Mesenchymal stem cell (in vitro differentiated cells and primary cell): ENCODE data around the gene ATP9A.
A peak's percentile ranks its signal among the peaks of the same experiment; 100 is the strongest.

ENCODE experiments used
- DNase-seq: peaks from one replicate; pipeline ENCODE4 v3.0.0-alpha.2; 2013
- H2AFZ ChIP-seq: one replicate; pipeline ENCODE4 v1.6.1; 2013; ENCODE audit warnings: low read depth, mild to moderate bottlenecking, control low read depth, inconsistent platforms, low read length, moderate library complexity
- H2AK5ac ChIP-seq: 2 replicates; pipeline ENCODE4 v1.6.1; 2013; ENCODE audit warnings: low read length, moderate library complexity, mild to moderate bottlenecking, inconsistent platforms; ENCODE audit not compliant: severe bottlenecking
- H2BK120ac ChIP-seq: one replicate; pipeline ENCODE4 v1.6.1; 2013; ENCODE audit warnings: low read depth, mild to moderate bottlenecking, inconsistent platforms, low read length, moderate library complexity
- H2BK12ac ChIP-seq, 2 experiments: one replicate each; pipeline ENCODE4 v1.6.1; 2013; ENCODE audit warnings: inconsistent platforms in 2 of 2, low read length in 2 of 2, mild to moderate bottlenecking in 2 of 2, moderate library complexity in 2 of 2, control low read depth in 1 of 2
- H2BK15ac ChIP-seq: one replicate; pipeline ENCODE4 v1.6.1; 2013; ENCODE audit warnings: mild to moderate bottlenecking, low read depth, inconsistent platforms; ENCODE audit not compliant: poor library complexity, severe bottlenecking
- H2BK5ac ChIP-seq: 2 replicates; pipeline ENCODE4 v1.6.1; 2013; ENCODE audit warnings: low read depth, mild to moderate bottlenecking, low read length, control low read depth, inconsistent platforms; ENCODE audit not compliant: poor library complexity, severe bottlenecking
- H3K14ac ChIP-seq, 2 experiments: one replicate each; pipeline ENCODE4 v1.6.1; 2013; ENCODE audit warnings: inconsistent platforms in 2 of 2, low read length in 2 of 2, control low read depth in 1 of 2, mild to moderate bottlenecking in 1 of 2, moderate library complexity in 1 of 2
- H3K18ac ChIP-seq, 2 experiments: one replicate each; pipeline ENCODE4 v1.6.1; 2013; ENCODE audit warnings: inconsistent platforms in 2 of 2, low read length in 2 of 2, control low read depth in 1 of 2, low read depth in 1 of 2, mild to moderate bottlenecking in 1 of 2
- H3K23ac ChIP-seq, 2 experiments: one replicate each; pipeline ENCODE4 v1.6.1; 2013; ENCODE audit warnings: inconsistent platforms in 2 of 2, low read length in 2 of 2, mild to moderate bottlenecking in 2 of 2, moderate library complexity in 2 of 2, control low read depth in 1 of 2
- H3K27ac ChIP-seq: 2 replicates; pipeline ENCODE4 v1.5.1; 2013; ENCODE audit warnings: mild to moderate bottlenecking, moderate library complexity, low read length, control low read depth, inconsistent platforms; ENCODE audit not compliant: poor library complexity, severe bottlenecking
- H3K27me3 ChIP-seq, 2 experiments: 2 replicates each; pipeline versions ENCODE4 v1.6.1 to v1.7.0; 2013; ENCODE audit warnings: low read length in 2 of 2, mild to moderate bottlenecking in 2 of 2, moderate library complexity in 2 of 2, control low read depth in 1 of 2, inconsistent platforms in 1 of 2; ENCODE audit not compliant: control insufficient read depth in 1 of 2, insufficient read depth in 1 of 2
- H3K36me3 ChIP-seq, 2 experiments: 2 replicates each; pipeline versions ENCODE4 v1.6.1 to v1.7.0; 2013; ENCODE audit warnings: low read length in 2 of 2, control low read depth in 1 of 2, inconsistent platforms in 1 of 2, low read depth in 1 of 2, mild to moderate bottlenecking in 1 of 2; ENCODE audit not compliant: insufficient read depth in 2 of 2, control insufficient read depth in 1 of 2
- H3K4ac ChIP-seq, 2 experiments: one replicate each; pipeline ENCODE4 v1.6.1; 2013; ENCODE audit warnings: inconsistent platforms in 2 of 2, low read length in 2 of 2, mild to moderate bottlenecking in 2 of 2, moderate library complexity in 2 of 2, control low read depth in 1 of 2, low read depth in 1 of 2
- H3K4me1 ChIP-seq: 2 replicates; pipeline ENCODE4 v1.6.1; 2013; ENCODE audit warnings: low read depth, low read length, control low read depth; ENCODE audit not compliant: control insufficient read depth, insufficient read depth
- H3K4me2 ChIP-seq: 2 replicates; pipeline ENCODE4 v1.6.1; 2013; ENCODE audit warnings: low read length, mild to moderate bottlenecking, inconsistent platforms; ENCODE audit not compliant: poor library complexity, severe bottlenecking
- H3K4me3 ChIP-seq, 2 experiments: 2 replicates each; pipeline versions ENCODE4 v1.5.1 to v1.7.0; 2013; ENCODE audit warnings: low read length in 2 of 2, mild to moderate bottlenecking in 2 of 2, control low read depth in 1 of 2, low read depth in 1 of 2; ENCODE audit not compliant: insufficient read depth in 1 of 2
- H3K79me1 ChIP-seq: replicated peaks from 2 replicates; pipeline ENCODE4 v1.6.1; 2013; ENCODE audit warnings: mild to moderate bottlenecking, control low read depth, low read length, inconsistent platforms; ENCODE audit not compliant: poor library complexity, severe bottlenecking
- H3K9ac ChIP-seq: 2 replicates; pipeline ENCODE4 v1.7.0; 2013; ENCODE audit warnings: mild to moderate bottlenecking, low read length, moderate library complexity
- H3K9me3 ChIP-seq: 2 replicates; pipeline ENCODE4 v1.7.0; 2013; ENCODE audit warnings: mild to moderate bottlenecking, low read length; ENCODE audit not compliant: control insufficient read depth
- H4K8ac ChIP-seq: one replicate; pipeline ENCODE4 v1.6.1; 2013; ENCODE audit warnings: inconsistent platforms, mild to moderate bottlenecking, low read length, moderate library complexity
- H4K91ac ChIP-seq: one replicate; pipeline ENCODE4 v1.6.1; 2013; ENCODE audit warnings: mild to moderate bottlenecking, low read length, inconsistent platforms
- WGBS: methylation state at CpG from one replicate; pipeline ENCODE4 v1.1.7; 2013; ENCODE audit warnings: mixed read lengths; 5-methylcytosine and 5-hydroxymethylcytosine counted together

The ATP9A gene

GRCh38 chr20:51680067-51680749, 88.0 kb downstream of the ATP9A start:
- H2BK120ac ChIP-seq, result no peak overlapping the region
- H2BK5ac ChIP-seq, result no peak overlapping the region
- no peak overlapping the region for H3K18ac ChIP-seq
- DNase-seq, result no peak
- H2AFZ ChIP-seq, result no peak overlapping the region
- H3K9me3 ChIP-seq, result no peaks in the 10 kb centered on the region
- no peak overlapping the region for H4K91ac ChIP-seq
- peaks cover 18 to 43% of the 10 kb centered on the region in 2 experiments for H3K36me3 ChIP-seq
- H3K23ac ChIP-seq, result no peak overlapping the region
- H4K8ac ChIP-seq, result no peak overlapping the region
- H2BK15ac ChIP-seq, result no peak overlapping the region
- H3K79me1 ChIP-seq, result peaks cover 2% of the 10 kb centered on the region
- H3K9ac ChIP-seq, result no peak overlapping the region
- no peak overlapping the region for H3K14ac ChIP-seq
- H2BK12ac ChIP-seq, result no peak overlapping the region
- H3K4me3 ChIP-seq, result no peak overlapping the region
- no peak overlapping the region for H2AK5ac ChIP-seq
- no peaks in the 10 kb centered on the region for H3K27me3 ChIP-seq
- 89% methylated on average over 8 of the region's 10 CpGs for WGBS
- no peak overlapping the region for H3K4me2 ChIP-seq
- no peak overlapping the region for H3K27ac ChIP-seq
- no peak overlapping the region for H3K4ac ChIP-seq
- H3K4me1 ChIP-seq, result peaks cover 4% of the 10 kb centered on the region

- Histone ChIP-seq H3K4ac (no peak overlapping the region), H3K23ac (no peak overlapping the region), H3K27ac (no peak overlapping the region), H3K36me3 (peaks cover 22 to 47% of the 10 kb centered on the region in 2 experiments), H3K27me3 (no peaks in the 10 kb centered on the region), H3K4me2 (no peak overlapping the region), H3K4me1 (peaks cover 4% of the 10 kb centered on the region), H3K9ac (no peak overlapping the region), H2AK5ac (no peak overlapping the region), H3K79me1 (peaks cover 2% of the 10 kb centered on the region), H3K4me3 (no peak overlapping the region), H2BK5ac (no peak overlapping the region), H3K14ac (no peak overlapping the region), H2BK12ac (no peak overlapping the region), H2BK120ac (no peak overlapping the region), H2AFZ (no peak overlapping the region), H3K18ac (no peak overlapping the region), H3K9me3 (no peaks in the 10 kb centered on the region), H4K8ac (no peak overlapping the region), H2BK15ac (no peak overlapping the region), H4K91ac (no peak overlapping the region)
- 88% methylated on average over 13 of the region's 13 CpGs for WGBS
- no peak for DNase-seq
Measured at GRCh38 chr20:51679254-51679921, 88.8 kb downstream of the ATP9A start.

- Histone ChIP-seq H3K14ac (no peak overlapping the region), H3K9me3 (no peaks in the 10 kb centered on the region), H3K79me1 (peaks cover 2% of the 10 kb centered on the region), H3K27me3 (no peaks in the 10 kb centered on the region), H3K18ac (peak overlapping the region in 1 of 2 experiments; percentile 62), H3K23ac (no peak overlapping the region), H3K27ac (no peak overlapping the region), H3K4me3 (no peak overlapping the region), H2AFZ (no peak overlapping the region), H2AK5ac (no peak overlapping the region), H3K4ac (no peak overlapping the region), H4K91ac (peak overlapping the region; percentile 65), H3K4me2 (no peak overlapping the region), H4K8ac (no peak overlapping the region), H3K36me3 (peaks cover 31 to 49% of the 10 kb centered on the region in 2 experiments), H3K9ac (no peak overlapping the region), H2BK5ac (no peak overlapping the region), H2BK120ac (no peak overlapping the region), H2BK12ac (no peak overlapping the region), H3K4me1 (peaks cover 4% of the 10 kb centered on the region), H2BK15ac (no peak overlapping the region)
- WGBS, result 83% methylated on average over 16 of the region's 16 CpGs
- DNase-seq, result no peak
Measured at GRCh38 chr20:51678026-51678697, 90.0 kb downstream of the ATP9A start.

- 96% methylated on average over 7 of the region's 7 CpGs for WGBS
- Histone ChIP-seq H3K79me1 (no peaks in the 10 kb centered on the region), H3K4me2 (no peak overlapping the region), H2BK12ac (no peak overlapping the region), H3K18ac (no peak overlapping the region), H3K9me3 (no peaks in the 10 kb centered on the region), H3K27me3 (no peaks in the 10 kb centered on the region), H3K14ac (no peak overlapping the region), H2BK15ac (no peak overlapping the region), H4K8ac (no peak overlapping the region), H2BK5ac (no peak overlapping the region), H3K9ac (no peak overlapping the region), H3K27ac (no peak overlapping the region), H3K36me3 (peaks cover 36 to 82% of the 10 kb centered on the region in 2 experiments), H3K4me3 (no peak overlapping the region), H4K91ac (no peak overlapping the region), H2BK120ac (no peak overlapping the region), H3K4ac (no peak overlapping the region), H2AFZ (no peak overlapping the region), H2AK5ac (no peak overlapping the region), H3K4me1 (peaks cover 3% of the 10 kb centered on the region), H3K23ac (no peak overlapping the region)
- no peak for DNase-seq
Measured at GRCh38 chr20:51668947-51669346, 99.2 kb downstream of the ATP9A start.
